A549 (cell line): ENCODE results near the gene APBA1.

ENCODE experiments used
- CEBPB ChIP-seq, 2 experiments: fragments of >200 bp in 1 of 2; sonication (Bioruptor Twin) in 1 of 2; formaldehyde crosslinking in 1 of 2; IDR thresholded peaks; 2 replicates each; pipeline ENCODE4 v1.6.1; 2012 to 2016
- EHF ChIP-seq: fragments of 250-450 bp; sonication (Bioruptor Pico); IDR thresholded peaks from 2 replicates; pipeline ENCODE4 v1.5.0; 2020; ENCODE audit warnings: mild to moderate bottlenecking
- HDAC2 ChIP-seq: fragments of 200-600 bp; sonication (generic); IDR thresholded peaks from 2 replicates; pipeline ENCODE4 v1.6.1; 2016
- MAZ ChIP-seq: fragments of 150-350 bp; IDR thresholded peaks from 2 replicates; pipeline ENCODE4 v1.6.1; 2014; ENCODE audit warnings: antibody characterized with exemption, low read depth, low read length, borderline replicate concordance
- MYC ChIP-seq: IDR thresholded peaks from 2 replicates; pipeline ENCODE4 v1.6.1; 2012; ENCODE audit warnings: mild to moderate bottlenecking, inconsistent platforms, low read length, improper control_type of control experiment, borderline replicate concordance
- POLR2A ChIP-seq: IDR thresholded peaks from 2 replicates; pipeline ENCODE4 v1.6.1; 2012; ENCODE audit warnings: mild to moderate bottlenecking, low read length
- ZFP36 ChIP-seq: fragments of 450-650 bp; IDR thresholded peaks from 2 replicates; pipeline ENCODE4 v1.6.1; 2014; ENCODE audit warnings: borderline replicate concordance; ENCODE audit not compliant: partially characterized antibody
- TF ChIP-seq, protein P1 (sequence below): fragments of >200 bp; sonication (Bioruptor Twin); formaldehyde crosslinking; IDR thresholded peaks from 3 replicates; pipeline ENCODE4 v1.5.1; 2016
- TF ChIP-seq, protein P2 (sequence below): fragments of 200-600 bp; sonication (generic); IDR thresholded peaks from 2 replicates; pipeline ENCODE4 v1.6.1; 2016; ENCODE audit warnings: antibody characterized with exemption, mild to moderate bottlenecking, moderate library complexity
- TF ChIP-seq, protein P3 (sequence below): fragments of 150-350 bp; IDR thresholded peaks from 2 replicates; pipeline ENCODE4 v1.6.1; 2014; ENCODE audit warnings: low read depth, mild to moderate bottlenecking, low read length
- TF ChIP-seq, protein P4 (sequence below): IDR thresholded peaks from 2 replicates; pipeline ENCODE4 v1.6.1; 2012

DNA sequence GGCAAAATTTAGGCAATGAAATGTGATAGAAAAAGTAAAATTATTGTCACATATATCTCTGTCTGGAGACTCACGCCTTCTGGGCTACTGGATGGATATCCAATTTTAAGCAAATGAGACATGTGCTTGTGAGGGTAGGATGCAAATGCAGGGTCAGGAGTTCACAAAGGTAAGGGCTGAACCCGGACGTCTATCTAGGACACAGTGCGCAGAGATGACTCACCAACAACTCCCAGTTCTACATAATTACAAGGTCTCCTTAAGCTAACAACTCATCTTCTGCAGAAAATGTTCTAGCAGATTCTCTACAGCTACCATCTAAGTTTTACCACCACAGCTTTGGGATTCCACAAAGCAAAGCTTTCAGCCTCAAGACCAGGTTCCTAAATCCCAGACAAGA lies 186.7 kb downstream of the APBA1 start:
- TF ChIP-seq POLR2A, result no peak
- no peak for TF ChIP-seq ZFP36
- TF ChIP-seq EHF (CRISPR knock-in tag), result no peak
- TF ChIP-seq, protein P1, sequence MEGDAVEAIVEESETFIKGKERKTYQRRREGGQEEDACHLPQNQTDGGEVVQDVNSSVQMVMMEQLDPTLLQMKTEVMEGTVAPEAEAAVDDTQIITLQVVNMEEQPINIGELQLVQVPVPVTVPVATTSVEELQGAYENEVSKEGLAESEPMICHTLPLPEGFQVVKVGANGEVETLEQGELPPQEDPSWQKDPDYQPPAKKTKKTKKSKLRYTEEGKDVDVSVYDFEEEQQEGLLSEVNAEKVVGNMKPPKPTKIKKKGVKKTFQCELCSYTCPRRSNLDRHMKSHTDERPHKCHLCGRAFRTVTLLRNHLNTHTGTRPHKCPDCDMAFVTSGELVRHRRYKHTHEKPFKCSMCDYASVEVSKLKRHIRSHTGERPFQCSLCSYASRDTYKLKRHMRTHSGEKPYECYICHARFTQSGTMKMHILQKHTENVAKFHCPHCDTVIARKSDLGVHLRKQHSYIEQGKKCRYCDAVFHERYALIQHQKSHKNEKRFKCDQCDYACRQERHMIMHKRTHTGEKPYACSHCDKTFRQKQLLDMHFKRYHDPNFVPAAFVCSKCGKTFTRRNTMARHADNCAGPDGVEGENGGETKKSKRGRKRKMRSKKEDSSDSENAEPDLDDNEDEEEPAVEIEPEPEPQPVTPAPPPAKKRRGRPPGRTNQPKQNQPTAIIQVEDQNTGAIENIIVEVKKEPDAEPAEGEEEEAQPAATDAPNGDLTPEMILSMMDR, result no peak
- TF ChIP-seq, protein P2, sequence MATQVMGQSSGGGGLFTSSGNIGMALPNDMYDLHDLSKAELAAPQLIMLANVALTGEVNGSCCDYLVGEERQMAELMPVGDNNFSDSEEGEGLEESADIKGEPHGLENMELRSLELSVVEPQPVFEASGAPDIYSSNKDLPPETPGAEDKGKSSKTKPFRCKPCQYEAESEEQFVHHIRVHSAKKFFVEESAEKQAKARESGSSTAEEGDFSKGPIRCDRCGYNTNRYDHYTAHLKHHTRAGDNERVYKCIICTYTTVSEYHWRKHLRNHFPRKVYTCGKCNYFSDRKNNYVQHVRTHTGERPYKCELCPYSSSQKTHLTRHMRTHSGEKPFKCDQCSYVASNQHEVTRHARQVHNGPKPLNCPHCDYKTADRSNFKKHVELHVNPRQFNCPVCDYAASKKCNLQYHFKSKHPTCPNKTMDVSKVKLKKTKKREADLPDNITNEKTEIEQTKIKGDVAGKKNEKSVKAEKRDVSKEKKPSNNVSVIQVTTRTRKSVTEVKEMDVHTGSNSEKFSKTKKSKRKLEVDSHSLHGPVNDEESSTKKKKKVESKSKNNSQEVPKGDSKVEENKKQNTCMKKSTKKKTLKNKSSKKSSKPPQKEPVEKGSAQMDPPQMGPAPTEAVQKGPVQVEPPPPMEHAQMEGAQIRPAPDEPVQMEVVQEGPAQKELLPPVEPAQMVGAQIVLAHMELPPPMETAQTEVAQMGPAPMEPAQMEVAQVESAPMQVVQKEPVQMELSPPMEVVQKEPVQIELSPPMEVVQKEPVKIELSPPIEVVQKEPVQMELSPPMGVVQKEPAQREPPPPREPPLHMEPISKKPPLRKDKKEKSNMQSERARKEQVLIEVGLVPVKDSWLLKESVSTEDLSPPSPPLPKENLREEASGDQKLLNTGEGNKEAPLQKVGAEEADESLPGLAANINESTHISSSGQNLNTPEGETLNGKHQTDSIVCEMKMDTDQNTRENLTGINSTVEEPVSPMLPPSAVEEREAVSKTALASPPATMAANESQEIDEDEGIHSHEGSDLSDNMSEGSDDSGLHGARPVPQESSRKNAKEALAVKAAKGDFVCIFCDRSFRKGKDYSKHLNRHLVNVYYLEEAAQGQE, result no peak
- TF ChIP-seq, protein P3, sequence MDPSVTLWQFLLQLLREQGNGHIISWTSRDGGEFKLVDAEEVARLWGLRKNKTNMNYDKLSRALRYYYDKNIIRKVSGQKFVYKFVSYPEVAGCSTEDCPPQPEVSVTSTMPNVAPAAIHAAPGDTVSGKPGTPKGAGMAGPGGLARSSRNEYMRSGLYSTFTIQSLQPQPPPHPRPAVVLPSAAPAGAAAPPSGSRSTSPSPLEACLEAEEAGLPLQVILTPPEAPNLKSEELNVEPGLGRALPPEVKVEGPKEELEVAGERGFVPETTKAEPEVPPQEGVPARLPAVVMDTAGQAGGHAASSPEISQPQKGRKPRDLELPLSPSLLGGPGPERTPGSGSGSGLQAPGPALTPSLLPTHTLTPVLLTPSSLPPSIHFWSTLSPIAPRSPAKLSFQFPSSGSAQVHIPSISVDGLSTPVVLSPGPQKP, result no peak
- TF ChIP-seq CEBPB (IDR thresholded peaks at IDR 0.05), result no peak
- no peak for TF ChIP-seq MYC
- TF ChIP-seq MAZ, result no peak
- TF ChIP-seq, protein P4, sequence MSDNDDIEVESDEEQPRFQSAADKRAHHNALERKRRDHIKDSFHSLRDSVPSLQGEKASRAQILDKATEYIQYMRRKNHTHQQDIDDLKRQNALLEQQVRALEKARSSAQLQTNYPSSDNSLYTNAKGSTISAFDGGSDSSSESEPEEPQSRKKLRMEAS, result no peak
- TF ChIP-seq HDAC2, result no peak
